ENCODE results near the gene REX1BD.
A peak's percentile ranks its signal among the peaks of the same experiment; 100 is the strongest.
"Not testable (repeated sequence)": the region's sequence is repeated elsewhere in the genome, so short reads cannot be mapped to it uniquely, and the experiment has no call there.

The REX1BD gene

DNA sequence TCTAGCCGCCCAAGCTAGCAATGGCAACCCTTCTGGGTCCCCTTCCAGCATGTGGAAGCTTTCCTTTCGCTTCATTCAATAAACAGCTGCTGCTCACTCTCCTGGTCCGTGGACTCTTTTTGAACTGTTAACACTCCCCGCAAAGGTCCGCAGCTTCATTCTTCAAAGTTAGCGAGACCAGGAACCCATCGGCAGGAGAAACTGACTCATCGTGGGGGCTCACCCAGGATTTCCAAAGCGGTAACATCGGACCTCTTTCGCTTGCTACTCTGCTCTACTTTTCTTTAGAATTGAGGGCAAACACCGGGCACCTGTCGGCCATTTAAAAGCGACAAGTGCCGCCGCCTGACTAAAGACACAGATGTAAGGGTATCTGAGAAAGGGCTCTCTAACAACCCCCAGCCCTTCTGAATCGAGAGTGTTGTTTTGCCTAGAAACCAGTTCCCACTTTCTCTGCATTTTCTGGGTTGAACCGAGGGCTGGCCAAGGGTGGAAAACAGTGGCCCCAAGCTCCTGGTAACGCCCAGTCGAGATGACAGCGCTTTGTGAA lies 11.2 kb upstream of the REX1BD start:
- no peak for DNase-seq (ENCODE audit: low read depth)

DNA sequence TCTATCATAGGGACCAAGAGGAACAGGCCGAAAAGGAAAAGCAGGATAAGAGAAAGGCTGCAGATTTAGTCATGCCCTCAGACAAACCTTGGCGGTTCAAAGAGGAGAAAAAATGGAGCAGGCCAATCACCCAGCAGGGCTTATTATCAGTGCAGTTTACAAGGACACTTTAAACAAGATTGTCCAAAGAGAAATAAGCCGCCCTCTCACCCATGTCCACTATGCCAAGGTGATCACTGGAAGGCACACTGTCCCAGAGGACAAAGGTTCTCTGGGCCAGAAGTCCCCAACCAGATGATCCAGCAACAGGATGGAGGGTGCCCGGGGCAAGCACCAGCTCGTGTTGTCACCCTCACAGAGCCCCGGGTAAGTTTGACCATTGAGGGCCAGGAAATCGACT lies 8.3 kb upstream of the REX1BD start:
- DNase-seq (ENCODE audit: low read depth) = no peak

DNA sequence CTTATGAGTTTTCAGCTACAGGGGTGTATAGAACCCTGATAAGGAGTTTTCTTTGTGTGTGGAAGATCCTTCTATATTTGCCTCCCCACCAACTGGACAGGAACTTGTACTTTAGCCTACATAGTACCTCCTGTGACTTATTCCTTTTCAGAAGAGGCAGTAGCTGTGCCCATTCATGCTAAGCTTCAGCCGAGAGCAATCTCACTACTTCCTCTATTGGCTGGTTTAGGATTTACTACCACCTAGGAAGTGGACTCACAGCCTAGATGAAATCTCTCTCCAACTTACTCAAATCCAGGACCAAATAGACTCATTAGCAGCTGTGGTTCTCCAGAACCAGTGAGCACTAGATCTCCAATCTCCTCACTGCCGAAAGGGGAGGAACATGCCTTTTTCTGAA lies 2.3 kb upstream of the REX1BD start:
- no peak for DNase-seq (ENCODE audit: low read depth)

DNA sequence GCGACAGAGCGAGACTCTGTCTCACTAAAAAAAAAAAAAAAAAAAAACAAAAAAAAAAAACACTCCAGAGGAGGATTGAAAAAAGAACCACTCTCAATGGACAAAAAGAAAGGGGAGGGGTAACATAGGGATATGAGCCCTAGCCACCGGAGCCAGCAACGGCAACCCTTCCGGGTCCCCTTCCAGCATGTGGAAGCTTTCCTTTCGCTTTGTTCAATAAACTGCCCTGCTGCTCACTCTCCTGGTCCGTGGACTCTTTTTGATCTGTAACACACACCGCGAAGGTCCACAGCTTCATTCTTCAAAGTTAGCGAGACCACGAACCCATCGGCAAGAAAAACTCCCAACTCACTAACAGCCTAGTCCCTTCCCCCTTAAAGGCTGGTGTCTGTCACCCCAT lies 1.0 kb upstream of the REX1BD start:
- no peak for DNase-seq (ENCODE audit: low read depth)

DNA sequence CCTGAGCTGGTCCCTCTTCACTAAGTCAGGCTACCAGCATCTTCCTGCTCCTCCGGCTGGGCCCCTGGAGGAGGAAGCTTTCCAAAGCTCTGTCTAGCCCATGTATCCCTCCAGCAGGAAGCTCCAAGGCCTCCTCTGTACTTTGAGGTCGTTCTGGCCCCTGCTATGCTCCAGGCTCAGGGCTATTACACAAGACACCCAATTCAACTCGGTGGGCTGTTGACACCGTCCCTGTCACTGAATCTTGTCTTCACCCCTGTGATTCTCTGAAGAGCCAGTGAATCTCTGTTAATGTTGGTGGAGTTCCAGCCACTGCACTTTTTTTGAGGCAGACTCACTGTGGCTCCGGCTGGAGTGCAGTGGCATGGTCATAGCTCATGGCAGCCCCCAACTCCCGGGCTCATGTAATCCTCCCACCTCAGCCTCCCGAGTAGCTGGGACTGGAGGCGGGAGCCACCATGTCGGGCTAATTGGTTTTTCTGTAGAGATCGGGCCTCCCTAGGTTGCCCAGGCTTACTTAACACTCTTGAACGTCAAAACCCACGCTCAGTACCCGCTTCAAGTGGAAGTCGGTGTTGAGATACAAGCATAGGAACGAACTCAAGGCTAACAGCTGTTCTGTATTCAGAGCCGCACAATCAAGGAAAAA lies 512 bp upstream of the REX1BD start:
- no peak for DNase-seq (ENCODE audit: low read depth)

DNA sequence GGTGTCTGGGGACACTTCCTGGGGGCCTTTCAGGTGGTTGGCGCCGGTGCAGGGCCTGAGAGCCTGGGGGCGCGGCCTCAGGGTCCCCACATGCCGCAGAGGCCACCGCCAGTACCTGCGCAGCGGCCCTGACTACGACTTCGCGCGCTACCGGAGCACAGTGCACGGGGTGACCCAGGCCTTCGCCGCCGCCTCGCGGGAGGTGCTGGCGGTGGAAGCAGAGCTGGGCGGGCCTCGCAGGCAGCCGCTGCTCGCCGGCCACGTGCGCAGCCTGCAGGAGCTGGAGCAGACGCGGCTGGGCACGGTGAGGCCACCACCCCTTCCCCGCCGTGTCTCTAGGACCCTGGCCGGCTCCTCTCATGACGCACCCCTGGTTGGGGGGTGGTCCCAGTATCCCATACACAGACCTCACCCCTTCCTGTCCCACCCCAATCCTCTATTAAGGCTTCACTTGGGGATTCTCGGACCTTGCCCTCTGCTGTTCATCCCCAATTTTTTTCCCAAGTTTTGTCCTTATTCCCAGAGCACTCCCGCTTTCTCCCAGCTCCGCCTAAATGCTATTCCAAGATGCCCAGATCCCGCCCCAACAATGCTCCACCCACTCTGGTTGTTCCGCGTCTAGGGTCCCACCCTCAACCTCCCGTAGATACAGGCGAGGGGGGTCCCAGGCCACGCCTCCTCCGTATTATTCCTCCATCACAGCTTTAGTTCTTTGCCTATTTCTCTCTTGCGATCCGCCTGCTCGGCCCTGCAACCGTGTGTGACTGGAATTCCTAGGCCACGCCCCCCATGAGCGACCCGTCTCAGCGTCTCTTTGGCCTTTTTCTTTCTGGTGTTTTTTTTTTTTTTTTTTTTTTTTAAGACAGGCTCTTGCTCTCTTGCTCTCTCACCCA lies 1.0 kb downstream of the REX1BD start:
- peak; percentile 48 for DNase-seq (ENCODE audit: low read depth)

DNA sequence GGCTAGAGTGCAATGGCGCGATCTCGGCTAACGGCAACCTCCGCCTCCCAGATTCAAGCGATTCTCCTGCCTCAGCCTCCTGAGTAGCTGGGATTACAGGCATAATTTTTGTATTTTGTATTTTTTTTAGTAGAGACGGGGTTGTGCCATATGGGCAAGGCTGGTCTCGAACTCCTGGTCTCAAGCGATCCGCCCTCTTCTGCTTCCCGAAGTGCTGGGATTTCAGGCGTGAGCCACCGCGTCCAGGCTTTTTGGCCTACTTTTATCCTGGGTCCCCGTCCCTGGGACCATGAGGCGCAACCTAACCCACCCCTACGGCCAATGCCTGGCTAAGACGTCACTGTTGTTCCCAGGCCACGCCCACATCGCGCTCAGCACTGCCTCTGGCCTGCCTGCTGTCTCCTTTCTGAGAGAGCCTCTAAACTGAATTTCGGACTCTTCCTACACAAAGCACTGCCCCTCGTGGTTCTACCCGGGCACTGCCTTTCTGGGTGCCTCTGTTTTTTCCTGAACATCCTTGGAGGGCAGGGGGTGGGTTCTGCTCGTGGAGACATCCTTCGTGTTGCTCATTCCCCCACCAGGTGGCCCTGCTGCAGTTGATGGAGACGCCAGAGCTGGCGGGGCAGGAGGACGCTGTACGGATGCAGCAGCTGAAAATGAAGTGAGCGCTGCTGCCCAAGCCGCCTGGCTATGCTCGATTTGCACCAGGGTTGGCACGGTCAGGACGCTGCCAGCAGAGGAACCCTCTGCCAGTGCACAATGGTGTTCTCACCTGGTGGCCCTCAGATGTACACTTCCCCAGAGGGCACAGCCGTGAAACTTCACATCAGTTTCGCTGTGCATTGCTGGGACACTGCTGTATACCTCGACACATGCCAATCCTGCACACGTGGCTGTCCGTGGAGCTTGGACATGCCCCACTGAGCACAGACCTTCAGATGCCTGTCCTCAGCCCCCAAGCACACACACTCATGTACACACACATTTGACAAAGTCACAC lies 2.0 kb downstream of the REX1BD start:
- DNase-seq (ENCODE audit: low read depth) = no peak

DNA sequence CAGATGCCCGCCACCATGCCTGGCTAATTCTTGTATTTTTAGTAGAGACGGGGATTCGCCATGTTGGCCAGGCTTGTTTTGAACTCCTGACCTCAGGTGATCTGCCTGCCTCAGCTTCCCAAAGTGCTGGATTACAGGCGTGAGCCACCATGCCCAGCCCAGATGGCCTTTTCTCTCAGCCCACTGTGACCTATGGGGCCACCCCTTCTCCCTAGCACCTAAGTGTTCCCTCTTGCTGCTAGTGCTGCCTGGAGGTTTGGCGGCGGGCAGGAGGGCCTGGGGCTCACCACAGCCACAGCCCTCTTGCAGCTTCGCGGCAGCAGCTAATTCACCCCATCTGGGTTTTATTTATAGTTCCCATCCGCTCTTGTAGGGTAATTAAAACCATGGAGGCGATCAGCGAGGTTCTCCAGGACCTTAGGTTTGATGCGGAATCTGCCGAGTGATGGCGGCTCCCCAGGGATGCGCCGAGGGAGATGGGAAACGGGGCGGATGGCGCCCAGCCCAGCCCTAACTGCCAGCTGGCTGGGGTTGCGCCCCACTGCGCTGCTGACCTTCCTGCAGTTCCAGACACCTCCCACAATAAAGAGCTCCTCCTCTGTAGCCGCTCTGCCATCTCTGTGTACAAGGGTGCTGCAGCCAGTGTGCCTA lies 3.3 kb downstream of the REX1BD start:
- DNase-seq (ENCODE audit: low read depth) = no peak

DNA sequence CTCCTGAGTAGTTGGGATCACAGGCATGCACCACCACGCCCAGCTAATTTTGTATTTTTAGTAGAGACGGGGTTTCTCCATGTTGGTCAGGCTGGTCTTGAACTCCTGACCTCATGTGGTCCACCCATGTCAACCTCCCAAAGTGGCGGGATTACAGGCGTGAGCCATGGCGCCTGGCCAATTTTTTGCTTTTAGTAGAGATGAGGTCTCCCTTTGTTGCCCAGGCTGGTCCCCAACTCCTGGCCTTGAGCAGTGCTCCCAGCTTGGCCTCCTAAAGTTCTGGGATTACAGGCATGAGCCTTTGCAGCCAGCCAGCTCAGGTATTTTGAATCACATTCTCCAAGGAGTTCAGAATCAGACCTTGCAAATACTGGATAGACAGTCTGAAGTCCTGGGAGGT lies 4.1 kb downstream of the REX1BD start:
- DNase-seq (ENCODE audit: low read depth) = not testable (repeated sequence)

DNA sequence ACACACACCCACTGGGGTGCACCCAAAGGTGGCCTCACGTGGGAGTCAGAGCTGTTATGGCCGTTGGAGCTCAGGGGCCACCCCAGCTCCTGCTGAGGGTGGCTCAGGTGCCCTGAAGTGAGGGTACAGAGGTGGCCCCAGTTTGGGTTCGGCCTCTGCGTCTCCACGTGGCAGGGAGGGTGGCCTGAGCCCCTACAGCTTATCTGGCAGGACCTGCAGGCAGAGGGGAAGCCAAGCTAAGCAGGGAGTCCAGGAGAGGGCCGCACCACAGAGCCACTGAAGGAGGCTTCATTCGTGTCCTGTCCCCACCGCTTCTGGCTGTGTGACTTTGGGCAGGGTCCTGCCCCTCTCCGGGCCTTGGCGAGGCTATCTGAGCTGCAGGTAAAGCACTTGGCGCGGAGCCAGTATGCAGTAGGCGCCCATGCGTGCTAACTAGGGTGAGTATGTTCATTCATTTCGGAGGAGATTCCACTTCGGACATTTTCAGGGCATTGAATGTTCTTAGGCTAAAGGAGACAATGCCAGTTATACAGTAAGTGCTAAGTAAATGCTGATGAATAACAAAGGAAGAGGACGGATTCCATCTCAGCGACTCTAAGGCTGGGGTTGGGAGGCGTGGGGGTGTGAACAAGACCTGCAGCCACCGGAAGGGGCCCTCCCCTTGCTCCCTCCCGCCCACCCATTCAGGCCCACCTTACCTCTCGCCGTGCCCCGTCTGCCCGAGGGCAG lies 4.9 kb downstream of the REX1BD start:
- no peak for DNase-seq (ENCODE audit: low read depth)

DNA sequence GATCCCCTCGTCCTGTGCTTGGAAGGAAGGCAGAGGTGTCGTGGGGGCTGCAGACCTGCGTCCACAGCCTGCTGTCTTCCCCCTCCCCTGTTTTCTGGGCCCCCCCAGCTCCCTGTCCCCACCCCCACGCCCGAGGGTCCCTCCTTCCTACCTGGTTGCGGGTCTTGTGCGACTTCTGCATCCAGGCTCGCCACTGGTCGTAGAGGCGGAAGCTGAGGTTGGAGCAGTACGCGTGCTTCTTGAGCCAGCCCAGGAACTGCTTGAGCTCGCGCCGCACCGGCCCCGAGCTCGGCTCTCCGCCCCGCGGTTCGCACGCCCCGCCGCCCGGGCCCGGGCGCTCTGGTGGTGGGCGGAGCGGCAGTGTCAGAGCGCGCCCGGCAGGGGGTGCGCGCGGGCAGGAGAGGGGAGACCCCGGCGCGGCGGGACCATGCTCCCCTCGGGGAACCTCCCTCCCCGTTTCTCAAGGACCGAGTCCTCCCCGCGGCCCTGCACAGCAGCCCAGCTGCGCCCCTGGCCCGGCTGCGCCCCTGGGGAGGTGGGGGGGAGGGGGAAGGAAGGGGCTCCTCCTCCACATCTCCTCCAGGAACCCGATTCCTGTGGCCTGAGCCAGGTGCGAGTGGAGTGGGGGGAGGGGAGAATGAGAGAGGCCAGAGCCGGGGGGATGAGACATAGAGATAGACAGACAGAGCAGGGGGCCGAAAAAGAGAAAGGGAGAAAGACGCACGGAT lies 5.7 kb downstream of the REX1BD start:
- DNase-seq (ENCODE audit: low read depth) = peak; percentile 67

DNA sequence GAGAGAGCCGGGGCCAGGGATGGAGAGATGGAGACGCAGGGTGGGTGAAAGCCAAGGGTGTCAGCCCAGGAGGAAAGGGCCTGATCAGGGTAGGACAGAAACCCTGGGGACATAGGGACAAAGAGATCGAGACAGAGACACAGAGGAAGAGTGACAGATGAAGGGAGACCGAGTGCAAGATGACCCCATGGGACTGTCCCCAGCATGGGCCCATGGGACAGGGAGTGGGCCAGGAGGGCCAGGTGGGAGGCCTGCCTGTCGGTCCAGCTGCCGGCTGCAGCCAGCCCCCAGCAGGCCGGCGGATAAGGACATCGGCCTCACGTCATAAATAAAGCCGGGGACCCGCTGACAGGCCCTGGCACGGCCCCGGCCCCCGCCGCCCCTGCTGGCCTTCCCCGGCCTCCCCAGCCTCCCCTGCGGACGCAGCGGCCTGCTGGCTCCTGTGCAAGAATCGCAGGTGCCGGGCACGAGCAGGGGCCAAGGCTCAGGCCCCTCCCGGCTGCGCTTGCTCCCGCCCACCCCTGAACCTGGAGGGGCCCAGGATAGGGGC lies 6.3 kb downstream of the REX1BD start:
- DNase-seq (ENCODE audit: low read depth) = no peak

DNA sequence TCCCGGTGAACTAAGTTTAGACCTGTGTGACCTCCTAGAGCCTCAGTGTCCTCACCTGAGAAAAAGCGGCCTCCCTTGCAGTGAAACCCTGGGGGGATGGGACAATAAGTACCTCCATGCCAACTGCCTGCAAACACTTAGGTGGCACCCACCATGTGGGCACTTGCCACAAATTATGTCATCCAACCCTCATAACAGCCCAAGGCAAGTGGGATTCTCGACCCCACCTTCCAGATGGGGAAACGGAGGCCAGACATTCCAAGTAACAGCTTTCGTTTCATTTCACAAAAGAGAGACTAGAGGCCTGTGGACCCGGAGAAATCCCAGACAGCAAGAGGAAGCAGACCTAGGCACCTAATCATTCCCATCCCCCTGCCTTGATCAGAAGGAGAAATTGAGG lies 6.9 kb downstream of the REX1BD start:
- no peak for DNase-seq (ENCODE audit: low read depth)

DNA sequence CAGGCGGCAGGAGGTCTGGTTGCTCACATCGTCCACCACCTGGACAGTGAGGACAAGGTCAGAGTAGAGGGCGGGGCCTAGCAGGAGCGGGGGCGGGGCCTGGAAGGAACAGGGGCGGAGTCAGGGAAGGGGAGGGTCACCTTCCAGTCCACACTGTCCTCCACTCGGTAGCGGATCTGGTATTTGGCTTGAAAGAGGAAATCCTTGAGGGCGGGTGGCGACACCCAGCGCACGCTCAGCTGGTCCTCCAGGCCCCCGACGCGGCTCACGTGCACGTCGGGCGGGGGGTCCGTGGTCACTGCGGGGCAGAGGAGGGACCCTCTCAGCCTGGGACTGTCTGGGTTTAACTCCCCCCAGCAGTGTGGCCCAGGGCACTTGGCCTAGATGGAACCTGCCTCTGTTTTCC lies 8.2 kb downstream of the REX1BD start:
- no peak for DNase-seq (ENCODE audit: low read depth)

DNA sequence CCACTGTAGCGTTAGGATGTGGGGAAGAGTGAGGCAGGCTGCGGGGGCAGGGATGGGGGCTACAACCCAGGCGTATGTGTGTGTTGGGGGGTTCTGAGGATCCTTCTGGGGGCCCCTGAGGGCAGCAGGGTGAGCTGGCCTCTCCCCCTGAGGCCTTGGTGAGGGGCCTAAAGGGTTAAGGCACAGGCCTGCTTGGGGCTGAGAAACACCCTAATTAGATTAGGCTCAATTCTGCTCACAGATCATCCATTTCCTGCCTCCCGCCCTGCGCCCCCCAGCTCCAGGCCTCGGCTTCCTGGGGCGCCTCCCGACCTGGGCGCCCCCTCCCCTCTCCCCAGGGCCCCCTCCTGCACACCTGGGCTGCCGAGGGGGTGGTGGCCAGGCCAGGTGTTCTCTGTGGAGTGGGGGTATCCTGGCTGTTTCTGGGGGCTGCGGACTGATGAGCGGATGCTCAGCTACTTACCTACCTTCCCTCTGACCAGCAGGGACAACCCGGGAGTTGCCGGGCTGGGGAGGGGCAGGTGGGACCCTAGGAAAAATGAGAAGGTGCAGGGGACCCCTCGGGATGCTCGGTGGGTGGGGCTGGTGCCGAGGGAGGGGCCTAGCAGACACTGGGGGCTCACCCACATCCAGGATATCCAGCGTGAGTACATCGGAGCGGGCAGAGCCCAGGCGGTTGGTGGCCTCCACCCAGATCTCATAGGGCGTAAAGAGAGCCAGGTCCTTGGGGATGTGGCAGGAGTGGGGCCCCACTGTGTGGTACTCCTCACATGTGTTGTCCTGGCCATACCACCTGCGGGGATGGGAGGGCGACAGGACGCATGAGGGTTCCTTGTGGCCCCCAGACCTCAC lies 9.4 kb downstream of the REX1BD start:
- no peak for DNase-seq (ENCODE audit: low read depth)

DNA sequence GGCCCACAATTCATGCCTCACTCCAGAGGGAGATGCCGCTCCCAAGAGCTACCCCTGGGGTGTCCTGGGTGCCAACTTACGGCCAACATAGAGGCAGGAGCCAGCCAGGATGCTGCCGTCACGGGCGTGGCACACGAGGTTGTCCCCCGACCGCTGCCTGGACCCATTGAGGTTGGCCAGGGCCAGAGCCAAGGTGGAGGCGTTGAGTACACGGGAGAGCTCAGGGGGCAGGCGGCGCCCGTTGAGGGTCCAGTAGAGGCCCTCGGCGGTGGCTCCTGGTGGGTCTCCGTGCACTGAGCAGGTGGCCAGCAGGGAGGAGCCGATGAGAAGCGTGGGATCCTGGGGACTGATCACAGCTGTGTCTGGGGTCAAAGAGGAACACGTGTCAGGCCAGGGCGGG lies 10.9 kb downstream of the REX1BD start:
- DNase-seq (ENCODE audit: low read depth) = no peak

DNA sequence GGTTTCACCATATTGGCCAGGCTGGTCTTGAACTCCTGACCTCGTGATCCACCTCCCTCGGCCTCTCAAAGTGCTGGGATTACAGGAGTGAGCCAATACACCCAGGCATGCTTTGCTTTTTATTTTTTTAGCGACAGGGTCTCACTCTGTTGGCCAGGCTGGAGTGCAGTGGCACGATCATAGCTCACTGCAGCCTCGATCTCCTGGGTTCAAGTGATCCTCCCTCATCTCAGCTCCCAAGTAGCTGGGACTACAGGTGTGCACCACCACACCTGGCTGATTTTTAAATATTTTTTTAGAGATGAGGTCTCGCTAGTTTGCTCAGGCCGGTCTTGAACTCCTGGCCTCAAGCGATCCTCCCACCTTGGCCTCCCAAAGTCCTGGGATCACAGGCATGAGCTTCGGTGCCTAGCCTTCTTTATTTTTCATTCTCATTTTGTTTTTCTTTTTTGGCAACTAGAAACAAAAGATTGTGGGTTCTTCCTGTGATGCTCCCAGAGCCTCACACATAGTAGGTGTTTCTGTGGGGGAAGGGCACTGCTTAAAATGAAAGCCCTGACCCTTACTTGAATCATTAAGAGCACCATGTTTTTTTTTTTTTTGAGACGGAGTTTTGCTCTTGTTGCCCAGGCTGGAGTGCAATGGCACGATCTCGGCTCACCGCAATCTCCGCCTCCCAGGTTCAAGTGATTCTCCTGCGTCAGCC lies 12.2 kb downstream of the REX1BD start:
- not testable (repeated sequence) for DNase-seq (ENCODE audit: low read depth)

DNA sequence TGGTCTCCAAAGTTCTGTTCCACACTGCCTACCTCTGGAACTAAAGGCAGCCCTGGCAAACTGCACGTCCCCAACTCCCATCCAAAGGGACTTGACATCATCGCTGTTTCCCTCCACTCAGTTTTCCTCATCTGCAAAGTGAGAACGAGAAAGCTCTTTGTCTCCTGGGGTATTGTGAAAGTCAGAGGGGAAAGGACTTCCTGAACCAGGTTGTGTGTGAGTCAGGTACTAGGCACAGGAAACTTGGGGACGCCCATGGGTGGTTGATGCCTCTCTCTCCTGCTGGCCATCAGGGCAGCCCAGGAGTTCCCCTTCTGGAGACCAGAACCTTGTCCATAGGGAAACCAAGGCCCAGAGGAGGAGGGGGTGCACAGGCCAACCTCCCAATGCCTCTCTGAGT lies 13.3 kb downstream of the REX1BD start:
- DNase-seq (ENCODE audit: low read depth) = no peak
